H9 (cell line): ENCODE results near the gene ANO2. TPM values are rescaled to one million over a fixed set of nuclear protein-coding genes. Genes with fewer than 3 reads are reported as not detected.

ENCODE experiments used
- DNase-seq: peaks from one replicate; pipeline ENCODE4 v3.0.0-alpha.2; 2017
- H2AFZ ChIP-seq: one replicate; pipeline ENCODE4 v1.6.1; 2013; ENCODE audit warnings: mild to moderate bottlenecking, low read length, control low read depth, moderate library complexity
- H2AK5ac ChIP-seq: 2 replicates; pipeline ENCODE4 v1.6.1; 2013; ENCODE audit warnings: low read length, control low read depth, mixed read lengths; ENCODE audit not compliant: insufficient read length
- H2BK120ac ChIP-seq: one replicate; pipeline ENCODE4 v1.6.1; 2013; ENCODE audit warnings: low read depth, mild to moderate bottlenecking, low read length, control low read depth, inconsistent platforms; ENCODE audit not compliant: poor library complexity, severe bottlenecking
- H2BK12ac ChIP-seq: 2 replicates; pipeline ENCODE4 v1.6.1; 2013; ENCODE audit warnings: low read length, control low read depth, mixed read lengths, low read depth; ENCODE audit not compliant: insufficient read length
- H2BK15ac ChIP-seq: 2 replicates; pipeline ENCODE4 v1.6.1; 2013; ENCODE audit warnings: low read depth, low read length, control low read depth
- H2BK20ac ChIP-seq: one replicate; pipeline ENCODE4 v1.6.1; 2013; ENCODE audit warnings: low read depth, mild to moderate bottlenecking, low read length, control low read depth, inconsistent platforms; ENCODE audit not compliant: poor library complexity, severe bottlenecking
- H2BK5ac ChIP-seq: 2 replicates; pipeline ENCODE4 v1.6.1; 2013; ENCODE audit warnings: low read length, control low read depth, mixed read lengths; ENCODE audit not compliant: insufficient read length
- H3K14ac ChIP-seq: 2 replicates; pipeline ENCODE4 v1.6.1; 2013; ENCODE audit warnings: low read length, control low read depth; ENCODE audit not compliant: insufficient read depth
- H3K18ac ChIP-seq: 2 replicates; pipeline ENCODE4 v1.6.1; 2013; ENCODE audit warnings: low read depth, mild to moderate bottlenecking, mixed read lengths, low read length, control low read depth; ENCODE audit not compliant: insufficient read length
- H3K23ac ChIP-seq: 2 replicates; pipeline ENCODE4 v1.6.1; 2013; ENCODE audit warnings: low read length, control low read depth, mixed read lengths, low read depth; ENCODE audit not compliant: insufficient read length
- H3K23me2 ChIP-seq: 2 replicates; pipeline ENCODE4 v1.6.1; 2013; ENCODE audit warnings: low read depth, mild to moderate bottlenecking, mixed read lengths, low read length, control low read depth; ENCODE audit not compliant: insufficient read length, poor library complexity, severe bottlenecking
- H3K27ac ChIP-seq: 2 replicates; pipeline ENCODE4 v1.5.1; 2013; ENCODE audit warnings: low read length, control low read depth, mixed read lengths, low read depth; ENCODE audit not compliant: insufficient read length
- H3K27me3 ChIP-seq: 2 replicates; pipeline ENCODE4 v1.6.1; 2013; ENCODE audit warnings: low read length, control low read depth, inconsistent platforms; ENCODE audit not compliant: insufficient read depth
- H3K4ac ChIP-seq: 2 replicates; pipeline ENCODE4 v1.6.1; 2013; ENCODE audit warnings: low read depth, mild to moderate bottlenecking, control low read depth, inconsistent platforms, low read length, moderate library complexity
- H3K4me1 ChIP-seq: 2 replicates; pipeline ENCODE4 v1.6.1; 2013; ENCODE audit warnings: low read length, control low read depth, inconsistent platforms; ENCODE audit not compliant: insufficient read depth
- H3K4me2 ChIP-seq: 2 replicates; pipeline ENCODE4 v1.6.1; 2013; ENCODE audit warnings: low read length, control low read depth, mixed read lengths; ENCODE audit not compliant: insufficient read length, insufficient read depth
- H3K56ac ChIP-seq: 2 replicates; pipeline ENCODE4 v1.6.1; 2013; ENCODE audit warnings: low read depth, mild to moderate bottlenecking, mixed read lengths, low read length, control low read depth; ENCODE audit not compliant: insufficient read length
- H3K79me1 ChIP-seq: 2 replicates; pipeline ENCODE4 v1.6.1; 2013; ENCODE audit warnings: low read depth, mild to moderate bottlenecking, moderate library complexity, low read length, control low read depth, inconsistent platforms; ENCODE audit not compliant: insufficient read depth, poor library complexity, severe bottlenecking
- H3K79me2 ChIP-seq: 2 replicates; pipeline ENCODE4 v1.6.1; 2013; ENCODE audit warnings: low read length, control low read depth, inconsistent platforms; ENCODE audit not compliant: insufficient read depth
- H3K9ac ChIP-seq: 2 replicates; pipeline ENCODE4 v1.6.1; 2013; ENCODE audit warnings: low read length, control low read depth, mixed read lengths; ENCODE audit not compliant: insufficient read length; ENCODE audit errors: extremely low read depth
- H3K9me3 ChIP-seq: one replicate; pipeline ENCODE4 v1.6.1; 2013; ENCODE audit warnings: low read depth, low read length, inconsistent platforms; ENCODE audit not compliant: control insufficient read depth
- H3T11ph ChIP-seq: one replicate; pipeline ENCODE4 v1.6.1; 2013; ENCODE audit warnings: mild to moderate bottlenecking, low read length, control low read depth, inconsistent platforms
- H4K20me1 ChIP-seq: one replicate; pipeline ENCODE4 v1.6.1; 2013; ENCODE audit not compliant: control insufficient read depth, insufficient read length, insufficient read depth
- H4K5ac ChIP-seq: 2 replicates; pipeline ENCODE4 v1.6.1; 2013; ENCODE audit warnings: low read depth, mild to moderate bottlenecking, mixed read lengths, low read length, control low read depth; ENCODE audit not compliant: insufficient read length
- H4K8ac ChIP-seq: replicated peaks from 2 replicates; pipeline ENCODE4 v1.6.1; 2013; ENCODE audit warnings: low read length, control low read depth, mixed read lengths, low read depth; ENCODE audit not compliant: insufficient read length
- H4K91ac ChIP-seq: 2 replicates; pipeline ENCODE4 v1.6.1; 2013; ENCODE audit warnings: low read depth, mild to moderate bottlenecking, moderate library complexity, mixed read lengths, low read length, control low read depth; ENCODE audit not compliant: insufficient read length
- H3K27ac Mint-ChIP-seq, 3 experiments: 2 replicates in 2 of 3; 3 replicates in 1 of 3; pipeline ENCODE4 v1.8.0; 2020 to 2021; ENCODE audit warnings: mixed read lengths in 3 of 3, mild to moderate bottlenecking in 1 of 3, moderate library complexity in 1 of 3
- H3K27me3 Mint-ChIP-seq: 2 replicates; pipeline ENCODE4 v1.8.0; 2021; ENCODE audit warnings: low read depth, mild to moderate bottlenecking, moderate library complexity, mixed read lengths
- H3K36me3 Mint-ChIP-seq, 3 experiments: 2 replicates in 2 of 3; 3 replicates in 1 of 3; pipeline ENCODE4 v1.8.0; 2020 to 2021; ENCODE audit warnings: low read depth in 3 of 3, mixed read lengths in 3 of 3; ENCODE audit not compliant: insufficient read depth in 1 of 3
- H3K4me1 Mint-ChIP-seq, 2 experiments: 2 replicates each; pipeline ENCODE4 v1.8.0; 2020; ENCODE audit warnings: mixed read lengths in 2 of 2
- H3K4me3 Mint-ChIP-seq, 2 experiments: 2 replicates in 1 of 2; 3 replicates in 1 of 2; pipeline ENCODE4 v1.8.0; 2020 to 2021; ENCODE audit warnings: mild to moderate bottlenecking in 2 of 2, mixed read lengths in 2 of 2, moderate library complexity in 1 of 2
- H3K9me3 Mint-ChIP-seq, 2 experiments: 2 replicates in 1 of 2; 3 replicates in 1 of 2; pipeline ENCODE4 v1.8.0; 2020; ENCODE audit warnings: mild to moderate bottlenecking in 2 of 2, mixed read lengths in 2 of 2, moderate library complexity in 1 of 2
- CTCF ChIP-seq: fragments of 200-600 bp; sonication (generic); conservative IDR thresholded peaks from 3 replicates; pipeline ENCODE4 v1.8.0; 2021; ENCODE audit warnings: antibody characterized with exemption, mild to moderate bottlenecking
- WGBS: extraction: QIAGEN DNeasy Blood & Tissue Kit; methylation state at CpG from one replicate; pipeline ENCODE4 v1.1.7; 2013; ENCODE audit warnings: missing lambda C conversion rate, low lambda C conversion rate, mixed read lengths; ENCODE audit not compliant: insufficient read length; ENCODE audit errors: extremely low coverage; 5-methylcytosine and 5-hydroxymethylcytosine counted together
- total RNA-seq: library from RNA; stranded (reverse); gene quantifications from 2 replicates; pipeline ENCODE4 v1.2.1, GENCODE V29; 2021

ANO2 gene
- total RNA-seq, 1 experiment from 2014 or later = 3.8 TPM

- no peaks in the 10 kb centered on the region; a peak in 1 of 7 replicates for H3K36me3 Mint-ChIP-seq
- H4K5ac ChIP-seq = no peak overlapping the region
- no peaks in the 10 kb centered on the region for H3K4me1 ChIP-seq
- no peak overlapping the region for H2AK5ac ChIP-seq
- no peaks in the 10 kb centered on the region for H3K79me1 ChIP-seq
- peaks cover 8% of the 10 kb centered on the region for H3K27me3 Mint-ChIP-seq
- H4K91ac ChIP-seq = no peak overlapping the region
- no peak overlapping the region for H3K9ac ChIP-seq
- H3K9me3 ChIP-seq = no peaks in the 10 kb centered on the region
- no peaks in the 10 kb centered on the region for H3K79me2 ChIP-seq
- H3K4me2 ChIP-seq = no peak overlapping the region
- no peak overlapping the region for H3K14ac ChIP-seq
- H4K8ac ChIP-seq = no peak overlapping the region
- H3T11ph ChIP-seq = no peak overlapping the region
- H3K27me3 ChIP-seq = no peaks in the 10 kb centered on the region
- H4K20me1 ChIP-seq = no peaks in the 10 kb centered on the region
- no CpG with 5 or more reads among the region's 3 CpGs for WGBS
- H3K4me3 Mint-ChIP-seq = no peak overlapping the region
- no peak overlapping the region for H2BK120ac ChIP-seq
- H3K4ac ChIP-seq = no peak overlapping the region
- no peak overlapping the region for H3K23ac ChIP-seq
- H3K23me2 ChIP-seq = no peaks in the 10 kb centered on the region
- no peak overlapping the region for H2AFZ ChIP-seq
- no peak overlapping the region for H3K27ac ChIP-seq
- no peak for TF ChIP-seq CTCF
- H3K4me1 Mint-ChIP-seq = no peaks in the 10 kb centered on the region
- no peak overlapping the region for H2BK20ac ChIP-seq
- H3K27ac Mint-ChIP-seq = peak overlapping the region in 1 of 3 experiments; percentile 11; a peak in 1 of 7 replicates
- no peaks in the 10 kb centered on the region for H3K9me3 Mint-ChIP-seq
- H3K18ac ChIP-seq = no peak overlapping the region
- H2BK15ac ChIP-seq = no peak overlapping the region
- H2BK5ac ChIP-seq = no peak overlapping the region
- H3K56ac ChIP-seq = no peak overlapping the region
- peak; percentile 7 for DNase-seq
- no peak overlapping the region for H2BK12ac ChIP-seq
Observed at GRCh38 chr12:5716976-5717375, 228.1 kb downstream of the ANO2 start.
